Endodermal cell (in vitro differentiated cells): ENCODE measurements around the gene COL15A1. TPM values are rescaled to one million over a fixed set of nuclear protein-coding genes. Genes with fewer than 3 reads are reported as not detected.
A peak's percentile ranks its signal among the peaks of the same experiment; 100 is the strongest.

Experiments used
- DNase-seq: peaks from one replicate; pipeline ENCODE4 v3.0.0-alpha.2; 2017
- H3K27ac ChIP-seq: 2 replicates; pipeline ENCODE4 v1.5.1; 2013; ENCODE audit warnings: mild to moderate bottlenecking, low read depth, low read length, moderate library complexity
- H3K27me3 ChIP-seq: 2 replicates; pipeline ENCODE4 v1.6.1; 2013; ENCODE audit warnings: mild to moderate bottlenecking, low read length, moderate library complexity; ENCODE audit not compliant: insufficient read depth, control insufficient read depth, poor library complexity, severe bottlenecking
- H3K36me3 ChIP-seq: 2 replicates; pipeline ENCODE4 v1.7.0; 2013; ENCODE audit warnings: mild to moderate bottlenecking, low read length, moderate library complexity; ENCODE audit not compliant: control insufficient read depth, insufficient read depth
- H3K4me1 ChIP-seq: one replicate; pipeline ENCODE4 v1.7.0; 2013; ENCODE audit warnings: low read length; ENCODE audit not compliant: control insufficient read depth, insufficient read depth
- H3K4me3 ChIP-seq: 2 replicates; pipeline ENCODE4 v1.5.1; 2013; ENCODE audit warnings: mild to moderate bottlenecking, low read length, moderate library complexity
- H3K9ac ChIP-seq: 2 replicates; pipeline ENCODE4 v1.6.1; 2013; ENCODE audit warnings: mild to moderate bottlenecking, low read length, moderate library complexity; ENCODE audit not compliant: poor library complexity, severe bottlenecking; ENCODE audit errors: extremely low read depth
- H3K9me3 ChIP-seq: 2 replicates; pipeline ENCODE4 v1.6.1; 2013; ENCODE audit warnings: mild to moderate bottlenecking, low read length, moderate library complexity; ENCODE audit not compliant: control insufficient read depth
- H3K27ac Mint-ChIP-seq: 2 replicates; pipeline ENCODE4 v1.8.0; 2020; ENCODE audit warnings: mixed read lengths
- H3K27me3 Mint-ChIP-seq: 2 replicates; pipeline ENCODE4 v1.8.0; 2021; ENCODE audit warnings: mild to moderate bottlenecking, mixed read lengths; ENCODE audit not compliant: insufficient read depth
- H3K36me3 Mint-ChIP-seq: 2 replicates; pipeline ENCODE4 v1.8.0; 2020; ENCODE audit warnings: low read depth, mixed read lengths
- H3K4me1 Mint-ChIP-seq: 2 replicates; pipeline ENCODE4 v1.8.0; 2020; ENCODE audit warnings: mixed read lengths
- H3K4me3 Mint-ChIP-seq: 2 replicates; pipeline ENCODE4 v1.8.0; 2020; ENCODE audit warnings: mild to moderate bottlenecking, moderate library complexity, mixed read lengths
- H3K9me3 Mint-ChIP-seq: 2 replicates; pipeline ENCODE4 v1.8.0; 2020; ENCODE audit warnings: mild to moderate bottlenecking, mixed read lengths
- WGBS, 2 experiments: methylation state at CpG; one replicate each; pipeline versions ENCODE4 v1.1.5 to v1.1.7; 2013; ENCODE audit warnings: missing lambda C conversion rate in 2 of 2, mixed read lengths in 1 of 2; ENCODE audit not compliant: insufficient coverage in 1 of 2, insufficient read length in 1 of 2; 5-methylcytosine and 5-hydroxymethylcytosine counted together
- total RNA-seq, 2 donors: library from RNA; stranded (reverse); fragmentation: NEBNext Ultra II Directional in 1 of 2; extraction: Animal tissue kit (Norgen Biotek cat#: 25700) in 1 of 2; gene quantifications; 2 replicates in 1 of 2; 3 replicates in 1 of 2; pipeline ENCODE4 v1.2.1, GENCODE V29; 2021
- TF ChIP-seq, protein P1 (sequence below): fragments of 200-600 bp; sonication (generic); conservative IDR thresholded peaks from 2 replicates; pipeline ENCODE4 v1.5.0; 2021; ENCODE audit warnings: antibody characterized with exemption, mild to moderate bottlenecking

Gene COL15A1
- total RNA-seq, 2 donors from 2014 or later: 0.27 TPM; not detected in 1

- peaks cover 12% of the 10 kb centered on the region for H3K4me1 ChIP-seq
- H3K36me3 ChIP-seq: peaks cover 12% of the 10 kb centered on the region
- H3K27ac Mint-ChIP-seq: peak within 1 kb of the TSS; percentile 77
- 0 to 1% methylated on average over 6 to 60 of the region's 60 CpGs for WGBS, 2 experiments
- H3K4me1 Mint-ChIP-seq: peaks cover 33% of the 10 kb centered on the region
- DNase-seq: peak; percentile 98
- H3K9me3 ChIP-seq: peaks cover under 1% of the 10 kb centered on the region
- H3K27ac ChIP-seq: peak within 1 kb of the TSS; percentile 79
- H3K9me3 Mint-ChIP-seq: peaks cover 2% of the 10 kb centered on the region
- H3K27me3 ChIP-seq: no peaks in the 10 kb centered on the region
- peak within 1 kb of the TSS; percentile 60 for H3K9ac ChIP-seq
- H3K27me3 Mint-ChIP-seq: peaks cover 6% of the 10 kb centered on the region
- TF ChIP-seq, protein P1, sequence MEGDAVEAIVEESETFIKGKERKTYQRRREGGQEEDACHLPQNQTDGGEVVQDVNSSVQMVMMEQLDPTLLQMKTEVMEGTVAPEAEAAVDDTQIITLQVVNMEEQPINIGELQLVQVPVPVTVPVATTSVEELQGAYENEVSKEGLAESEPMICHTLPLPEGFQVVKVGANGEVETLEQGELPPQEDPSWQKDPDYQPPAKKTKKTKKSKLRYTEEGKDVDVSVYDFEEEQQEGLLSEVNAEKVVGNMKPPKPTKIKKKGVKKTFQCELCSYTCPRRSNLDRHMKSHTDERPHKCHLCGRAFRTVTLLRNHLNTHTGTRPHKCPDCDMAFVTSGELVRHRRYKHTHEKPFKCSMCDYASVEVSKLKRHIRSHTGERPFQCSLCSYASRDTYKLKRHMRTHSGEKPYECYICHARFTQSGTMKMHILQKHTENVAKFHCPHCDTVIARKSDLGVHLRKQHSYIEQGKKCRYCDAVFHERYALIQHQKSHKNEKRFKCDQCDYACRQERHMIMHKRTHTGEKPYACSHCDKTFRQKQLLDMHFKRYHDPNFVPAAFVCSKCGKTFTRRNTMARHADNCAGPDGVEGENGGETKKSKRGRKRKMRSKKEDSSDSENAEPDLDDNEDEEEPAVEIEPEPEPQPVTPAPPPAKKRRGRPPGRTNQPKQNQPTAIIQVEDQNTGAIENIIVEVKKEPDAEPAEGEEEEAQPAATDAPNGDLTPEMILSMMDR: peak; percentile 35
- no peaks in the 10 kb centered on the region for H3K36me3 Mint-ChIP-seq
- H3K4me3 ChIP-seq: peak within 1 kb of the TSS; percentile 91
- peak within 1 kb of the TSS; percentile 73 for H3K4me3 Mint-ChIP-seq
Observed at GRCh38 chr9:99104459-99105151, 160.9 kb downstream of the COL15A1 start, which contains the start of gene TGFBR1. TSS of gene TGFBR1 (plus strand) at chr9:99105113. CDS start at chr9:99105206, 93 bp downstream.

- DNase-seq: peak; percentile 85
- no peaks in the 10 kb centered on the region for H3K27me3 ChIP-seq
- peak overlapping the region; percentile 79 for H3K27ac ChIP-seq
- H3K4me1 Mint-ChIP-seq: peaks cover 33% of the 10 kb centered on the region
- H3K9me3 Mint-ChIP-seq: no peaks in the 10 kb centered on the region
- peak overlapping the region; percentile 73 for H3K4me3 Mint-ChIP-seq
- TF ChIP-seq, protein P1: peak; percentile 27
- H3K36me3 Mint-ChIP-seq: no peaks in the 10 kb centered on the region
- H3K27ac Mint-ChIP-seq: no peak overlapping the region
- H3K4me3 ChIP-seq: peak overlapping the region; percentile 91
- no peaks in the 10 kb centered on the region for H3K9me3 ChIP-seq
- peak overlapping the region; percentile 60 for H3K9ac ChIP-seq
- WGBS, 2 experiments: 0 to 1% methylated on average over 15 to 118 of the region's 118 CpGs
- peaks cover 12% of the 10 kb centered on the region for H3K4me1 ChIP-seq
- peaks cover 19% of the 10 kb centered on the region for H3K36me3 ChIP-seq
- H3K27me3 Mint-ChIP-seq: peaks cover 6% of the 10 kb centered on the region
Observed at GRCh38 chr9:99105152-99106043, 161.7 kb downstream of the COL15A1 start.

DNA sequence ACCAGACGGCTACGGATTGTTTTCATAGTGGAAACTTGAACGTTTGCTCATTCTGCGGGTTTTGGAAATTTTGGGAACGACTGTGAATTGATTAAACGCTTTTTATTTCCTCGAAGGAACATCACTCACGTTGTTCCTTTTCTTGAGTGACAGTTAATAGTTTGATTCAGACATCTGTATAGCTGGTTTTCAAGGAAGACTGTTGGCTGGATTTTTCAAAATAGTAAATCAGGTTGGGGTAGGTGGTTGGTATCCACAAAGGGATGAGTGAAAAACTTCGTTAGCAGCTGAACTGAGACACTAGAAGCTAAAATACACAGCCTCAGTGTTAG is 162.3 kb downstream of the COL15A1 start:
- WGBS, 2 experiments: 3 to 5% methylated on average over 8 to 9 of the region's 9 CpGs
- TF ChIP-seq, protein P1: no peak
- peak overlapping the region; percentile 27 for H3K27ac Mint-ChIP-seq

More for the DNA sequence above, 162.3 kb downstream of the COL15A1 start:
- peak overlapping the region; percentile 91 for H3K4me3 ChIP-seq
- Mint-ChIP-seq H3K4me3 (peak overlapping the region; percentile 73), H3K4me1 (peaks cover 33% of the 10 kb centered on the region), H3K36me3 (no peaks in the 10 kb centered on the region), H3K27me3 (peaks cover 6% of the 10 kb centered on the region), H3K9me3 (no peaks in the 10 kb centered on the region)
- peaks cover 12% of the 10 kb centered on the region for H3K4me1 ChIP-seq
- H3K9ac ChIP-seq: peak overlapping the region; percentile 60
- H3K36me3 ChIP-seq: peaks cover 19% of the 10 kb centered on the region
- no peaks in the 10 kb centered on the region for H3K27me3 ChIP-seq
- H3K9me3 ChIP-seq: no peaks in the 10 kb centered on the region
- no peak for DNase-seq
- no peak overlapping the region for H3K27ac ChIP-seq
